ENCODE data around the gene TNFSF12. TPM values are rescaled to one million over a fixed set of nuclear protein-coding genes. Genes with fewer than 3 reads are reported as not detected.

The TNFSF12 gene
- total and polyA plus RNA-seq, 4 donors: 15.1 to 72.2 (median 40.9) TPM

DNA sequence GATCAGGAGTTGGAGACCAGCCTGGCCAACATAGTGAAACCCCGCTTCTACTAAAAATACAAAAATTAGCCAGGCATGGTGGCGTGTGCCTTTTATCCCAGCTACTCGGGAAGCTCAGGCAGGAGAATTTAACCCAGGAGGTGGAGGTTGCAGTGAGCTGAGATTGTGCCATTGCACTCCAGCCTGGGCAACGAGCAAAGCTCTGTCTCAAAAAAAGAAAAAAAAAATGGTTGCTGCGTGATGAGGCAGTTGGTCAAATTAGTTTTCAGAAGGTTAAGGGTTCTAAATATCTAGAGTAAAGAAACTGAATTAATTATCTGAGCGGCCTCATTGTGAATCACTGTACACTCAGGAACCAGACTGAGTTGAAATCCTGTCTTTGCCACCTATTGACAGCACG is 27.1 kb downstream of the TNFSF12 start:
- ATAC-seq (ENCODE audit: insufficient read depth, low FRiP score) (no peak), DNase-seq (no peak)
- 75 to 78% methylated on average over 7 of the region's 7 CpGs for WGBS, 2 donors
- peaks cover 7 to 34% (median 12%) of the 10 kb centered on the region in 5 donors for H3K4me1 ChIP-seq (ENCODE audit: control insufficient read depth in 5 of 5, insufficient read depth in 5 of 5, low read length in 5 of 5)
- H3K4me3 ChIP-seq: no peak overlapping the region
- no peak overlapping the region for H3K9ac ChIP-seq (ENCODE audit: insufficient read depth in 1 of 2, low read length in 2 of 2)
- peaks cover 40 to 54% (median 53%) of the 10 kb centered on the region in 4 donors for H3K36me3 ChIP-seq (ENCODE audit: control insufficient read depth in 4 of 4, insufficient read depth in 4 of 4, low read length in 4 of 4)
- H3K27ac ChIP-seq (ENCODE audit: low read depth in 1 of 2, low read length in 1 of 2): no peak overlapping the region
- peaks cover 0 to 2% (median 0%) of the 10 kb centered on the region in 4 donors for H3K9me3 ChIP-seq (ENCODE audit: control insufficient read depth in 4 of 4, insufficient read depth in 3 of 4, low read length in 3 of 4)
- H3K27me3 ChIP-seq (ENCODE audit: control insufficient read depth in 3 of 3, insufficient read depth in 3 of 3, low read length in 2 of 3): no peaks in the 10 kb centered on the region
- TF ChIP-seq, protein P1, sequence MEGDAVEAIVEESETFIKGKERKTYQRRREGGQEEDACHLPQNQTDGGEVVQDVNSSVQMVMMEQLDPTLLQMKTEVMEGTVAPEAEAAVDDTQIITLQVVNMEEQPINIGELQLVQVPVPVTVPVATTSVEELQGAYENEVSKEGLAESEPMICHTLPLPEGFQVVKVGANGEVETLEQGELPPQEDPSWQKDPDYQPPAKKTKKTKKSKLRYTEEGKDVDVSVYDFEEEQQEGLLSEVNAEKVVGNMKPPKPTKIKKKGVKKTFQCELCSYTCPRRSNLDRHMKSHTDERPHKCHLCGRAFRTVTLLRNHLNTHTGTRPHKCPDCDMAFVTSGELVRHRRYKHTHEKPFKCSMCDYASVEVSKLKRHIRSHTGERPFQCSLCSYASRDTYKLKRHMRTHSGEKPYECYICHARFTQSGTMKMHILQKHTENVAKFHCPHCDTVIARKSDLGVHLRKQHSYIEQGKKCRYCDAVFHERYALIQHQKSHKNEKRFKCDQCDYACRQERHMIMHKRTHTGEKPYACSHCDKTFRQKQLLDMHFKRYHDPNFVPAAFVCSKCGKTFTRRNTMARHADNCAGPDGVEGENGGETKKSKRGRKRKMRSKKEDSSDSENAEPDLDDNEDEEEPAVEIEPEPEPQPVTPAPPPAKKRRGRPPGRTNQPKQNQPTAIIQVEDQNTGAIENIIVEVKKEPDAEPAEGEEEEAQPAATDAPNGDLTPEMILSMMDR (IDR thresholded peaks at IDR 0.05; ENCODE audit: control extremely low read depth, extremely low read depth): no peak

DNA sequence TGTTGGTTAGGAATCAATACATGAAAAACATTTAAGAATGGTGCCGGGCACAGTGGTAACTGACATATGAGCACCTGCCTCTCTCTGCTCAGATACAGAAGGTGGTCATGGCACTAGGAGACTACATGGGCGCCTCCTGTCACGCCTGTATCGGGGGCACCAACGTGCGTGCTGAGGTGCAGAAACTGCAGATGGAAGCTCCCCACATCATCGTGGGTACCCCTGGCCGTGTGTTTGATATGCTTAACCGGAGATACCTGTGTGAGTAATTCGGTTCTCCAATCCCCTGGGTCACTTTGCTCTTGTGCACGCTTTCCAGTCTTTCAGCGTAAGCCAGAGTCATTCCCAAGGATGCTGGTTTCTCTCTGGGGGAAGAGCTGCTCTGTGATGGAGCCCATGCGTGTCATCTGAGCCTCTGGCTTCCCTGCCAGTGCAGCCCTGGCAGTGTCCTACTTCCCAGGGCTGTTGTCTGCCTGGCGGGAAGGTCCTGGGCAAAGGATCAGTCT is 27.6 kb downstream of the TNFSF12 start:
- ATAC-seq (ENCODE audit: insufficient read depth, low FRiP score) (no peak), DNase-seq (no peak)
- Histone ChIP-seq H3K27ac (ENCODE audit: low read depth in 1 of 2, low read length in 1 of 2) (no peak overlapping the region), H3K9me3 (ENCODE audit: control insufficient read depth in 4 of 4, insufficient read depth in 3 of 4, low read length in 3 of 4) (peaks cover 0 to 2% (median 0%) of the 10 kb centered on the region in 4 donors), H3K36me3 (ENCODE audit: control insufficient read depth in 4 of 4, insufficient read depth in 4 of 4, low read length in 4 of 4) (peaks cover 40 to 54% (median 51%) of the 10 kb centered on the region in 4 donors), H3K27me3 (ENCODE audit: control insufficient read depth in 3 of 3, insufficient read depth in 3 of 3, low read length in 2 of 3) (no peaks in the 10 kb centered on the region), H3K4me1 (ENCODE audit: control insufficient read depth in 5 of 5, insufficient read depth in 5 of 5, low read length in 5 of 5) (peaks cover 7 to 34% (median 12%) of the 10 kb centered on the region in 5 donors), H3K9ac (ENCODE audit: insufficient read depth in 1 of 2, low read length in 2 of 2) (no peak overlapping the region), H3K4me3 (no peak overlapping the region)
- TF ChIP-seq, protein P1 (IDR thresholded peaks at IDR 0.05; ENCODE audit: control extremely low read depth, extremely low read depth): no peak
- WGBS, 2 donors: 87 to 89% methylated on average over 14 of the region's 14 CpGs

DNA sequence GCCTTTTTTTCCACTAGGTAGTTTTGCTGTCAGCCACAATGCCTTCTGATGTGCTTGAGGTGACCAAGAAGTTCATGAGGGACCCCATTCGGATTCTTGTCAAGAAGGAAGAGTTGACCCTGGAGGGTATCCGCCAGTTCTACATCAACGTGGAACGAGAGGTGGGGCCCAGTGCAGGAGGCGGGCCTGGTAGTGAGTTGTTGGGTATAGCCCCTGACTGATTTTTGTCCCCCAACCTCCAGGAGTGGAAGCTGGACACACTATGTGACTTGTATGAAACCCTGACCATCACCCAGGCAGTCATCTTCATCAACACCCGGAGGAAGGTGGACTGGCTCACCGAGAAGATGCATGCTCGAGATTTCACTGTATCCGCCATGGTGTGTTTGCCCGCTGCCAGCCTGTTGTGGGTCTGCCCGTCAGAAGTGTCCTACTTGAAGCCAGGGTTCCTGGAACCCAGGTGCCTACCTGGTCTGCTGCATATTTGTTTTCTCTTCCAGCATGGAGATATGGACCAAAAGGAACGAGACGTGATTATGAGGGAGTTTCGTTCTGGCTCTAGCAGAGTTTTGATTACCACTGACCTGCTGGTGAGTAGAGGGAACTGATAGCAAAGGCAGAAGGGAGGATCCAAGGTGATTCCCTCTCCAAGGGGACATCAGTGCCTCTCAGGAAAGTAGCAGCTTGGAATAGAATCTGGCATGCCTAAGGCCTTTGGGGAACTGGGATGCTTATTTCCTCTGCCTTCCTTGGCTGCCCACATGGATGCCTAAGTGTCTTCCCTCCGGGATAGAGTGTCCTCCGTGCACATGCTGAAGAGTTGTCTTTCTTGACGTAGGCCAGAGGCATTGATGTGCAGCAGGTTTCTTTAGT is 28.7 kb downstream of the TNFSF12 start:
- peaks cover 0 to 2% (median 0%) of the 10 kb centered on the region in 4 donors for H3K9me3 ChIP-seq (ENCODE audit: control insufficient read depth in 4 of 4, insufficient read depth in 3 of 4, low read length in 3 of 4)
- peaks cover 40 to 56% (median 52%) of the 10 kb centered on the region in 4 donors for H3K36me3 ChIP-seq (ENCODE audit: control insufficient read depth in 4 of 4, insufficient read depth in 4 of 4, low read length in 4 of 4)
- no peak overlapping the region for H3K9ac ChIP-seq (ENCODE audit: insufficient read depth in 1 of 2, low read length in 2 of 2)
- no peaks in the 10 kb centered on the region for H3K27me3 ChIP-seq (ENCODE audit: control insufficient read depth in 3 of 3, insufficient read depth in 3 of 3, low read length in 2 of 3)
- peaks cover 4 to 36% (median 16%) of the 10 kb centered on the region in 5 donors for H3K4me1 ChIP-seq (ENCODE audit: control insufficient read depth in 5 of 5, insufficient read depth in 5 of 5, low read length in 5 of 5)
- ATAC-seq (ENCODE audit: insufficient read depth, low FRiP score) (no peak), DNase-seq (no peak)
- TF ChIP-seq, protein P1 (IDR thresholded peaks at IDR 0.05; ENCODE audit: control extremely low read depth, extremely low read depth): no peak
- peak overlapping the region in 1 of 2 donors; percentile 62 for H3K27ac ChIP-seq (ENCODE audit: low read depth in 1 of 2, low read length in 1 of 2)
- no peak overlapping the region for H3K4me3 ChIP-seq
- WGBS, 2 donors: 81 to 87% methylated on average over 17 of the region's 17 CpGs

Measured in lung (tissue), 12 donors.